Glomerular visceral epithelial cell (primary cell): Measurements from ENCODE around the gene EPHB1.
"Not testable (repeated sequence)": the region's sequence is repeated elsewhere in the genome, so short reads cannot be mapped to it uniquely, and the experiment has no call there.

Experiments used
- DNase-seq: peaks from one replicate; pipeline ENCODE4 v3.0.0-alpha.2; 2016; ENCODE audit errors: extremely low spot score

Gene EPHB1

GRCh38 chr3:134998855-134999254 is 203.8 kb downstream of the EPHB1 start:
- DNase-seq, result no peak

GRCh38 chr3:135000465-135000864 is 205.4 kb downstream of the EPHB1 start:
- no peak for DNase-seq

- DNase-seq, result not testable (repeated sequence)
These were observed 210.6 kb downstream of the EPHB1 start for GRCh38 chr3:135005616-135006015.

GRCh38 chr3:135007607-135008006 is 212.5 kb downstream of the EPHB1 start:
- no peak for DNase-seq

- DNase-seq, result no peak
These were observed 213.3 kb downstream of the EPHB1 start for GRCh38 chr3:135008326-135008725.

GRCh38 chr3:135009014-135009413 is 214.0 kb downstream of the EPHB1 start:
- DNase-seq, result no peak

- DNase-seq, result no peak
These were observed 217.0 kb downstream of the EPHB1 start for GRCh38 chr3:135012101-135012500.

- no peak for DNase-seq
These were observed 218.1 kb downstream of the EPHB1 start for GRCh38 chr3:135013206-135013605.

- DNase-seq, result no peak
These were observed 219.5 kb downstream of the EPHB1 start for GRCh38 chr3:135014566-135014965.

GRCh38 chr3:135017003-135017893 is 222.2 kb downstream of the EPHB1 start:
- DNase-seq, result no peak

GRCh38 chr3:135018149-135018923 is 223.3 kb downstream of the EPHB1 start:
- no peak for DNase-seq

GRCh38 chr3:135020181-135020580 is 225.1 kb downstream of the EPHB1 start:
- DNase-seq, result no peak

- no peak for DNase-seq
These were observed 229.1 kb downstream of the EPHB1 start for GRCh38 chr3:135023996-135024658.

- not testable (repeated sequence) for DNase-seq
These were observed 235.9 kb downstream of the EPHB1 start for GRCh38 chr3:135030768-135031615.

GRCh38 chr3:135033737-135034136 is 238.7 kb downstream of the EPHB1 start:
- no peak for DNase-seq

- DNase-seq, result peak; percentile 43
These were observed 239.3 kb downstream of the EPHB1 start for GRCh38 chr3:135034291-135034768.

GRCh38 chr3:135034891-135035440 is 239.9 kb downstream of the EPHB1 start:
- DNase-seq, result no peak

- DNase-seq, result no peak
These were observed 243.1 kb downstream of the EPHB1 start for GRCh38 chr3:135038186-135038585.

GRCh38 chr3:135039536-135039935 is 244.5 kb downstream of the EPHB1 start:
- DNase-seq, result not testable (repeated sequence)

- DNase-seq, result no peak
These were observed 245.5 kb downstream of the EPHB1 start for GRCh38 chr3:135040321-135041240.
